Effector CD8-positive, alpha-beta T cell (primary cell): ENCODE data around the gene PLEKHM3.
"Not testable (repeated sequence)": the region's sequence is repeated elsewhere in the genome, so short reads cannot be mapped to it uniquely, and the experiment has no call there.

Source experiments
- DNase-seq: peaks from one replicate; lab custom pipeline; 2025; lab: John Stamatoyannopoulos, UW

Gene PLEKHM3

GRCh38 chr2:207951734-207952470, 73.4 kb downstream of the PLEKHM3 start:
- DNase-seq, result no peak

GRCh38 chr2:207950761-207951114, 74.6 kb downstream of the PLEKHM3 start:
- DNase-seq, result no peak

GRCh38 chr2:207950063-207950760, 75.1 kb downstream of the PLEKHM3 start:
- no peak for DNase-seq

GRCh38 chr2:207949245-207949644, 76.1 kb downstream of the PLEKHM3 start:
- not testable (repeated sequence) for DNase-seq

- no peak for DNase-seq
Measured at GRCh38 chr2:207944979-207945600, 80.2 kb downstream of the PLEKHM3 start.

GRCh38 chr2:207944334-207944733, 81.0 kb downstream of the PLEKHM3 start:
- no peak for DNase-seq

GRCh38 chr2:207939342-207940108, 85.8 kb downstream of the PLEKHM3 start:
- DNase-seq, result no peak

GRCh38 chr2:207938886-207939285, 86.4 kb downstream of the PLEKHM3 start:
- DNase-seq, result no peak

- DNase-seq, result no peak
Measured at GRCh38 chr2:207938415-207938814, 86.9 kb downstream of the PLEKHM3 start.

- DNase-seq, result no peak
Measured at GRCh38 chr2:207937823-207938222, 87.5 kb downstream of the PLEKHM3 start.

- no peak for DNase-seq
Measured at GRCh38 chr2:207937253-207937652, 88.1 kb downstream of the PLEKHM3 start.

- no peak for DNase-seq
Measured at GRCh38 chr2:207936380-207936779, 88.9 kb downstream of the PLEKHM3 start.

- no peak for DNase-seq
Measured at GRCh38 chr2:207935991-207936370, 89.3 kb downstream of the PLEKHM3 start.

- DNase-seq, result no peak
Measured at GRCh38 chr2:207935121-207935990, 90.0 kb downstream of the PLEKHM3 start.

GRCh38 chr2:207934720-207935119, 90.6 kb downstream of the PLEKHM3 start:
- DNase-seq, result no peak

GRCh38 chr2:207933396-207934065, 91.8 kb downstream of the PLEKHM3 start:
- DNase-seq, result no peak

- no peak for DNase-seq
Measured at GRCh38 chr2:207932106-207932505, 93.2 kb downstream of the PLEKHM3 start.

GRCh38 chr2:207930747-207931146, 94.6 kb downstream of the PLEKHM3 start:
- DNase-seq, result no peak

GRCh38 chr2:207929923-207930322, 95.4 kb downstream of the PLEKHM3 start:
- DNase-seq, result no peak

GRCh38 chr2:207928079-207928478, 97.2 kb downstream of the PLEKHM3 start:
- DNase-seq, result no peak

- DNase-seq, result no peak
Measured at GRCh38 chr2:207926989-207927300, 98.4 kb downstream of the PLEKHM3 start.
